ENCODE results near the gene ADCY5. TPM values are rescaled to one million over a fixed set of nuclear protein-coding genes. Genes with fewer than 3 reads are reported as not detected.

Gene ADCY5
- total and polyA plus RNA-seq, 2 donors (not counting 1 experiment from before 2014, with no cell fraction given), result not detected

GRCh38 chr3:123284399-123285010 is 164.4 kb downstream of the ADCY5 start:
- Mint-ChIP-seq H3K27ac (no peak overlapping the region), H3K4me3 (no peak overlapping the region), H3K4me1 (no peaks in the 10 kb centered on the region), H3K27me3 (peaks cover 4% of the 10 kb centered on the region), H3K9me3 (ENCODE audit: insufficient read depth) (no peaks in the 10 kb centered on the region)
- Histone ChIP-seq H3K9me3 (ENCODE audit: control extremely low read depth in 1 of 3, control insufficient read depth in 2 of 3, insufficient read depth in 1 of 3, low read length in 2 of 3) (peaks cover 0 to 5% (median 0%) of the 10 kb centered on the region in 3 donors), H3K4me1 (ENCODE audit: control insufficient read depth in 2 of 2, insufficient read depth in 2 of 2, low read length in 2 of 2) (no peaks in the 10 kb centered on the region), H3K36me3 (replicated peaks in 1 of 2; ENCODE audit: control extremely low read depth in 1 of 2, control insufficient read depth in 1 of 2, extremely low read depth in 1 of 2, insufficient read depth in 2 of 2, low read length in 1 of 2) (no peaks in the 10 kb centered on the region), H3K79me2 (ENCODE audit: control insufficient read depth, insufficient read depth, low read length) (no peaks in the 10 kb centered on the region), H4K20me1 (ENCODE audit: control insufficient read depth, insufficient read depth, low read length, poor library complexity, severe bottlenecking) (no peaks in the 10 kb centered on the region), H2AFZ (ENCODE audit: insufficient read depth, low read depth, low read length, poor library complexity, severe bottlenecking) (no peak overlapping the region), H3K9ac (ENCODE audit: low read length) (no peak overlapping the region), H3K4me2 (replicated peaks; ENCODE audit: low read depth, low read length, poor library complexity, severe bottlenecking) (no peak overlapping the region), H3K4me3 (ENCODE audit: control extremely low read depth in 1 of 5, extremely low read depth in 1 of 5, insufficient read depth in 1 of 5, low read depth in 2 of 5, low read length in 4 of 5) (no peak overlapping the region), H3K27ac (ENCODE audit: low read length in 2 of 2) (no peak overlapping the region), H3K27me3 (replicated peaks in 1 of 4; ENCODE audit: control extremely low read depth in 1 of 4, control insufficient read depth in 3 of 4, insufficient read depth in 4 of 4, low read length in 3 of 4) (no peaks in the 10 kb centered on the region)
- no peak for ATAC-seq (ENCODE audit: low read depth)
- no peak for TF ChIP-seq EZH2 (IDR thresholded peaks at IDR 0.05; ENCODE audit: borderline replicate concordance, insufficient read depth, low read depth, low read length, poor library complexity, severe bottlenecking)
- no peak for TF ChIP-seq CTCF (IDR thresholded peaks at IDR 0.05)
- intact Hi-C loops (cut with micrococcal nuclease), result no loop called here
- ChIA-PET POLR2A (no interaction called here), CTCF (no interaction called here)
- 94% methylated on average over 18 of the region's 18 CpGs for whole genome bisulfite sequencing (ENCODE audit: insufficient coverage)
- DNase-seq, result no peak

GRCh38 chr3:123283657-123284398 is 165.1 kb downstream of the ADCY5 start:
- H3K4me3 ChIP-seq (ENCODE audit: control extremely low read depth in 1 of 5, extremely low read depth in 1 of 5, insufficient read depth in 1 of 5, low read depth in 2 of 5, low read length in 4 of 5), result no peak overlapping the region

More at GRCh38 chr3:123283657-123284398, 165.1 kb downstream of the ADCY5 start:
- ChIA-PET POLR2A (no interaction called here), CTCF (no interaction called here)
- H3K4me2 ChIP-seq (replicated peaks; ENCODE audit: low read depth, low read length, poor library complexity, severe bottlenecking), result no peak overlapping the region
- H3K27ac ChIP-seq (ENCODE audit: low read length in 2 of 2), result no peak overlapping the region
- H3K9ac ChIP-seq (ENCODE audit: low read length), result no peak overlapping the region
- H3K79me2 ChIP-seq (ENCODE audit: control insufficient read depth, insufficient read depth, low read length), result no peaks in the 10 kb centered on the region
- WGBS (ENCODE audit: insufficient coverage), result 87% methylated on average over 8 of the region's 17 CpGs
- ATAC-seq (ENCODE audit: low read depth) (no peak), DNase-seq (no peak)
- Mint-ChIP-seq H3K27me3 (peaks cover 4% of the 10 kb centered on the region), H3K9me3 (ENCODE audit: insufficient read depth) (no peaks in the 10 kb centered on the region), H3K4me1 (no peaks in the 10 kb centered on the region), H3K4me3 (no peak overlapping the region), H3K27ac (no peak overlapping the region)
- H3K27me3 ChIP-seq (replicated peaks in 1 of 4; ENCODE audit: control extremely low read depth in 1 of 4, control insufficient read depth in 3 of 4, insufficient read depth in 4 of 4, low read length in 3 of 4), result no peaks in the 10 kb centered on the region
- TF ChIP-seq CTCF (IDR thresholded peaks at IDR 0.05) (no peak), EZH2 (IDR thresholded peaks at IDR 0.05; ENCODE audit: borderline replicate concordance, insufficient read depth, low read depth, low read length, poor library complexity, severe bottlenecking) (no peak)
- no peak overlapping the region for H2AFZ ChIP-seq (ENCODE audit: insufficient read depth, low read depth, low read length, poor library complexity, severe bottlenecking)
- intact Hi-C loops (cut with micrococcal nuclease), result no loop called here
- H3K4me1 ChIP-seq (ENCODE audit: control insufficient read depth in 2 of 2, insufficient read depth in 2 of 2, low read length in 2 of 2), result no peaks in the 10 kb centered on the region
- peaks cover 0 to 5% (median 0%) of the 10 kb centered on the region in 3 donors for H3K9me3 ChIP-seq (ENCODE audit: control extremely low read depth in 1 of 3, control insufficient read depth in 2 of 3, insufficient read depth in 1 of 3, low read length in 2 of 3)
- H4K20me1 ChIP-seq (ENCODE audit: control insufficient read depth, insufficient read depth, low read length, poor library complexity, severe bottlenecking), result no peaks in the 10 kb centered on the region
- H3K36me3 ChIP-seq (replicated peaks in 1 of 2; ENCODE audit: control extremely low read depth in 1 of 2, control insufficient read depth in 1 of 2, extremely low read depth in 1 of 2, insufficient read depth in 2 of 2, low read length in 1 of 2), result no peaks in the 10 kb centered on the region
